Neural progenitor cell (in vitro differentiated cells): ENCODE results near the gene KLF2. TPM values are rescaled to one million over a fixed set of nuclear protein-coding genes. Genes with fewer than 3 reads are reported as not detected.

Source experiments
- DNase-seq: peaks from one replicate; pipeline ENCODE4 v3.0.0-alpha.2; 2016; ENCODE audit warnings: low spot score
- H2AFZ ChIP-seq: fragments of 200-600 bp; sonication (generic); replicated peaks from 2 replicates; pipeline ENCODE4 v1.6.1; 2016; ENCODE audit warnings: antibody characterized with exemption
- H3F3A ChIP-seq: fragments of 200-600 bp; sonication (generic); 2 replicates; pipeline ENCODE4 v1.6.1; 2016; ENCODE audit warnings: antibody characterized with exemption, low read depth
- H3K27ac ChIP-seq: fragments of 200-600 bp; sonication (generic); 2 replicates; pipeline ENCODE4 v1.5.1; 2016; ENCODE audit warnings: mild to moderate bottlenecking
- H3K27me3 ChIP-seq: fragments of 200-600 bp; sonication (generic); 2 replicates; pipeline ENCODE4 v1.6.1; 2016; ENCODE audit warnings: mild to moderate bottlenecking, moderate library complexity
- H3K36me3 ChIP-seq: fragments of 200-600 bp; sonication (generic); 2 replicates; pipeline ENCODE4 v1.5.1; 2016
- H3K4me1 ChIP-seq: fragments of 200-600 bp; sonication (generic); 2 replicates; pipeline ENCODE4 v1.6.1; 2016; ENCODE audit warnings: mixed run types
- H3K4me2 ChIP-seq: fragments of 200-600 bp; sonication (generic); 2 replicates; pipeline ENCODE4 v1.6.1; 2016
- H3K4me3 ChIP-seq: fragments of 200-600 bp; sonication (generic); 2 replicates; pipeline ENCODE4 v1.5.1; 2016
- H3K79me2 ChIP-seq: fragments of 200-600 bp; sonication (generic); 2 replicates; pipeline ENCODE4 v1.6.1; 2016; ENCODE audit warnings: low read depth
- H3K9ac ChIP-seq: fragments of 200-600 bp; sonication (generic); 2 replicates; pipeline ENCODE4 v1.6.1; 2016
- H3K9me3 ChIP-seq: fragments of 200-600 bp; sonication (generic); 2 replicates; pipeline ENCODE4 v1.5.1; 2016; ENCODE audit warnings: low read depth
- H4K20me1 ChIP-seq: fragments of 200-600 bp; sonication (generic); 2 replicates; pipeline ENCODE4 v1.6.1; 2016; ENCODE audit warnings: low read depth
- H3K27ac Mint-ChIP-seq: 3 replicates; pipeline ENCODE4 v1.8.0; 2021; ENCODE audit warnings: mixed read lengths
- H3K27me3 Mint-ChIP-seq: 2 replicates; pipeline ENCODE4 v1.8.0; 2022; ENCODE audit warnings: low read depth, mild to moderate bottlenecking, inconsistent platforms, moderate library complexity, mixed read lengths; ENCODE audit not compliant: insufficient read depth
- H3K36me3 Mint-ChIP-seq: 3 replicates; pipeline ENCODE4 v1.8.0; 2021; ENCODE audit warnings: mixed read lengths
- H3K4me1 Mint-ChIP-seq: 3 replicates; pipeline ENCODE4 v1.8.0; 2021; ENCODE audit warnings: mixed read lengths
- H3K4me3 Mint-ChIP-seq: 3 replicates; pipeline ENCODE4 v1.8.0; 2021; ENCODE audit warnings: mild to moderate bottlenecking, moderate library complexity, mixed read lengths
- H3K9me3 Mint-ChIP-seq: 3 replicates; pipeline ENCODE4 v1.8.0; 2020; ENCODE audit warnings: mixed read lengths
- CTCF ChIP-seq: fragments of 200-600 bp; sonication (generic); IDR thresholded peaks from 2 replicates; pipeline ENCODE4 v1.5.1; 2017; ENCODE audit warnings: antibody characterized with exemption, mild to moderate bottlenecking
- EZH2 ChIP-seq: fragments of 200-600 bp; sonication (generic); IDR thresholded peaks from 2 replicates; pipeline ENCODE4 v1.6.1; 2017; ENCODE audit warnings: antibody characterized with exemption, mild to moderate bottlenecking, moderate library complexity
- EZH2phosphoT487 ChIP-seq: fragments of 200-600 bp; sonication (generic); IDR thresholded peaks from 2 replicates; pipeline ENCODE4 v1.6.1; 2017; ENCODE audit warnings: antibody characterized with exemption
- total RNA-seq: library from RNA; depleted of rRNA; stranded (reverse); fragments of >200 nt; gene quantifications from 2 replicates; pipeline ENCODE4 v1.2.3, GENCODE V29; 2015; ENCODE audit warnings: low replicate concordance

The KLF2 gene
- total RNA-seq, 1 donor from 2014 or later = not detected

DNA sequence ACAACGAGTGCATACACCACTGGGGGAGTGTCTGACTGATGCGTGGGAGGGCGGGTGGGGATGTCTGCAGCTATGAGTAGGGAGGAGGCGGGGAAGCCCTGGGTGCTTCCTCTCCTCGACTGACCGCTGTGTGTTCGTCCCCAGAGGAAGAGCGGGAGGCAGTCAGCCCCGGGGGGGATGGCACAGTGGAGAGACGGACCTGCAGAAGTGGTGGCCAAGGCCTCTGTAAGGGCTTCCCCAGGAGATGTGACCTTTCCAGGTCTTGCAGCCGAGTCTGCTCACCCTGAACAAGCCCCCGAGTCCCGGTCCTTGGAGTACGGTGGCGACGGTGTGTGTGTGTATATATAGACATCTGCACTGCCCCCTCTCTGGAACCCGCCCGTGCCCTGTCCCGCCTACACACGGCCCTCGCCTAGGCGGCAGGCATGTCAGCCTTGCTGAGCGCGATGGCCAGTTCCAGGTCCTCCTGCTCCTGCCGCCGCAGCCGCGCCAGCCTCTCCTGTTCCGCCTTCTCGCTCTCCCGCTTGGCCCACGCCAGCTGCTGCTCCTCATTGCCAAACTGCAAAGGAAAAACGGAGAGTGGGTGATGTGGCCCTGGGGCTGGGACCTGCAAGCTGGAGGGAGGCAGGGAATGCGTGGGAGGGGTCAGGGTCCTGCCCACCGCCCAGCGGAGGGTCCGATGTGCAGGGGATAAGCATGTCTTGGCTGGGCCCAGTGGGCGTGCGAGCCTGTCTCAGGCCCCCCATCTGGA is 30.8 kb downstream of the KLF2 start:
- no peak overlapping the region for H3K4me3 ChIP-seq
- H3K4me1 Mint-ChIP-seq = peaks cover 5% of the 10 kb centered on the region
- H3K9me3 Mint-ChIP-seq = no peaks in the 10 kb centered on the region
- H3K4me2 ChIP-seq = no peak overlapping the region
- H3K79me2 ChIP-seq = no peaks in the 10 kb centered on the region
- H3K9me3 ChIP-seq = no peaks in the 10 kb centered on the region
- H3K36me3 Mint-ChIP-seq = peaks cover 7% of the 10 kb centered on the region
- H3K27me3 ChIP-seq = no peaks in the 10 kb centered on the region
- H3K4me3 Mint-ChIP-seq = no peak overlapping the region
- peaks cover 5% of the 10 kb centered on the region for H3K27me3 Mint-ChIP-seq
- no peaks in the 10 kb centered on the region for H3K4me1 ChIP-seq
- H3F3A ChIP-seq = no peaks in the 10 kb centered on the region
- no peak overlapping the region for H3K9ac ChIP-seq
- no peaks in the 10 kb centered on the region for H4K20me1 ChIP-seq
- no peaks in the 10 kb centered on the region for H3K36me3 ChIP-seq
- TF ChIP-seq EZH2phosphoT487 (no peak), EZH2 (no peak), CTCF (no peak)
- no peak overlapping the region for H3K27ac Mint-ChIP-seq
- H2AFZ ChIP-seq = no peak overlapping the region
- H3K27ac ChIP-seq = no peak overlapping the region
- DNase-seq = no peak

GRCh38 chr19:16358456-16358855 is 33.8 kb downstream of the KLF2 start:
- peaks cover 5% of the 10 kb centered on the region for H3K36me3 Mint-ChIP-seq

DNA sequence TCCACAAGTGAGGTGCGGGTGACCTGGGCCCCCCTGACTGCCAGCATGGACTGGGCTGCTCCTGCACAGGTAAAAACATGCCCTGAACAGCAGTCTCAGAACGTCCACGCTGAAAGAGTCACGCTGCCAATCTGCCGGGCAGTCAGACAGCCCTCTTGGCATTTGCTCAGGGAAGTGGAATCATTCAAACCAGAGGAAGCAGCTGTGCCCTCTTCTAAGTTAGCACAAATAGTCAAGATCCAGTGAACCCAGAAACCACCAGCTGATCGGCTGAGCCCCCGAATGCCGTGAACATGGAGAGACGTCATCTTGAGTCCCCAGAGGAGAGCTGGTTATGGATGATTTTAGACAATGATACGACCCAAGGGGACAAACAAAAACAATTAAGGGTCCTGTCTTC is 34.4 kb downstream of the KLF2 start:
- no peak overlapping the region for H3K4me3 ChIP-seq
- no peak for DNase-seq
- H3K27ac Mint-ChIP-seq = no peak overlapping the region
- no peak overlapping the region for H2AFZ ChIP-seq
- H3K27me3 ChIP-seq = no peaks in the 10 kb centered on the region
- no peaks in the 10 kb centered on the region for H3K36me3 ChIP-seq
- no peak for TF ChIP-seq EZH2phosphoT487
- TF ChIP-seq CTCF = no peak
- no peak for TF ChIP-seq EZH2
- H3K4me1 ChIP-seq = no peaks in the 10 kb centered on the region
- H3K9ac ChIP-seq = no peak overlapping the region
- no peak overlapping the region for H3K4me2 ChIP-seq
- H3K4me1 Mint-ChIP-seq = peaks cover 8% of the 10 kb centered on the region
- no peak overlapping the region for H3K27ac ChIP-seq
- no peaks in the 10 kb centered on the region for H3F3A ChIP-seq
- H3K4me3 Mint-ChIP-seq = no peak overlapping the region
- no peaks in the 10 kb centered on the region for H3K9me3 Mint-ChIP-seq
- peaks cover 3% of the 10 kb centered on the region for H4K20me1 ChIP-seq
- H3K27me3 Mint-ChIP-seq = peaks cover 3% of the 10 kb centered on the region
- H3K79me2 ChIP-seq = no peaks in the 10 kb centered on the region
- H3K9me3 ChIP-seq = no peaks in the 10 kb centered on the region
- H3K36me3 Mint-ChIP-seq = peaks cover 5% of the 10 kb centered on the region

More at GRCh38 chr19:16358456-16358855, 33.8 kb downstream of the KLF2 start:
- Histone ChIP-seq H3K27me3 (no peaks in the 10 kb centered on the region), H3K9ac (no peak overlapping the region), H3K4me1 (no peaks in the 10 kb centered on the region), H3K4me2 (no peak overlapping the region), H3K4me3 (no peak overlapping the region), H3K27ac (no peak overlapping the region), H4K20me1 (peaks cover 3% of the 10 kb centered on the region), H3K36me3 (no peaks in the 10 kb centered on the region), H3K79me2 (no peaks in the 10 kb centered on the region), H3F3A (no peaks in the 10 kb centered on the region), H3K9me3 (no peaks in the 10 kb centered on the region), H2AFZ (no peak overlapping the region)
- Mint-ChIP-seq H3K4me1 (peaks cover 8% of the 10 kb centered on the region), H3K4me3 (no peak overlapping the region), H3K27me3 (peaks cover 3% of the 10 kb centered on the region), H3K27ac (no peak overlapping the region), H3K9me3 (no peaks in the 10 kb centered on the region)
- DNase-seq = no peak
- no peak for TF ChIP-seq EZH2phosphoT487
- TF ChIP-seq CTCF = no peak
